NCI-H2081 (cell line): ENCODE data around the gene CHN1.

ENCODE experiments used
- DNase-seq, 2 experiments: peaks; one replicate each; lab custom pipeline; 2025; lab: John Stamatoyannopoulos, UW

The CHN1 gene

GRCh38 chr2:175004980-175005732 lies at the start of gene CHN1:
CHN1 (minus strand) TSS chr2:175005381; CDS start chr2:175004912, 469 bp downstream.
- peak; percentile 90 to 91 for DNase-seq

GRCh38 chr2:175054340-175054739 lies 49.2 kb upstream of the CHN1 start:
- no peak for DNase-seq

- no peak for DNase-seq
These were observed 44.5 kb upstream of the CHN1 start for GRCh38 chr2:175049661-175050060.

GRCh38 chr2:175048275-175048674 lies 43.1 kb upstream of the CHN1 start:
- no peak for DNase-seq

- no peak for DNase-seq
These were observed 34.3 kb upstream of the CHN1 start for GRCh38 chr2:175039490-175039889.

GRCh38 chr2:175039031-175039430 lies 33.9 kb upstream of the CHN1 start:
- DNase-seq = no peak

GRCh38 chr2:175037941-175038340 lies 32.8 kb upstream of the CHN1 start:
- DNase-seq = no peak

- peak in 1 of 2 experiments; percentile 3 for DNase-seq
These were observed 31.4 kb upstream of the CHN1 start for GRCh38 chr2:175036582-175037018.

- no peak for DNase-seq
These were observed 30.6 kb upstream of the CHN1 start for GRCh38 chr2:175035806-175036205.

- DNase-seq = no peak
These were observed 29.5 kb upstream of the CHN1 start for GRCh38 chr2:175034716-175035115.

GRCh38 chr2:175030380-175031271 lies 25.4 kb upstream of the CHN1 start:
- DNase-seq = peak; percentile 42 to 55

- no peak for DNase-seq
These were observed 22.6 kb upstream of the CHN1 start for GRCh38 chr2:175027755-175028154.

- DNase-seq = no peak
These were observed 21.2 kb upstream of the CHN1 start for GRCh38 chr2:175026385-175026784.

- DNase-seq = no peak
These were observed 20.8 kb upstream of the CHN1 start for GRCh38 chr2:175025946-175026345.

GRCh38 chr2:175025233-175025632 lies 20.1 kb upstream of the CHN1 start:
- DNase-seq = no peak

GRCh38 chr2:175022923-175023322 lies 17.7 kb upstream of the CHN1 start:
- no peak for DNase-seq

- no peak for DNase-seq
These were observed 14.6 kb upstream of the CHN1 start for GRCh38 chr2:175019566-175020327.

- DNase-seq = no peak
These were observed 12.6 kb upstream of the CHN1 start for GRCh38 chr2:175017618-175018414.

GRCh38 chr2:175015340-175015739 lies 10.2 kb upstream of the CHN1 start:
- no peak for DNase-seq

- DNase-seq = no peak
These were observed 7.3 kb upstream of the CHN1 start for GRCh38 chr2:175012516-175012915.

GRCh38 chr2:175011505-175011904 lies 6.3 kb upstream of the CHN1 start:
- no peak for DNase-seq
